HepG2 (cell line): ENCODE results near the gene ODAD4. TPM values are rescaled to one million over a fixed set of nuclear protein-coding genes. Genes with fewer than 3 reads are reported as not detected.
A peak's percentile ranks its signal among the peaks of the same experiment; 100 is the strongest.

Experiments
- AGO2 ChIP-seq: fragments of 200-400 bp; formaldehyde crosslinking; optimal IDR thresholded peaks from 2 replicates; pipeline ENCODE3; 2017; ENCODE audit warnings: mild to moderate bottlenecking, low read depth, low read length, moderate library complexity
- CAMTA2 ChIP-seq: sonication (generic); formaldehyde crosslinking; IDR thresholded peaks from 2 replicates; pipeline ENCODE4 v1.4.0; 2020; ENCODE audit warnings: mild to moderate bottlenecking, missing genetic modification reagents, borderline replicate concordance
- CBX1 ChIP-seq: IDR thresholded peaks from one replicate; pipeline ENCODE4 v1.6.1; 2016; ENCODE audit warnings: antibody characterized with exemption, low read depth
- CREM ChIP-seq, 2 experiments: sonication (generic) in 1 of 2; formaldehyde crosslinking in 1 of 2; IDR thresholded peaks; 2 replicates each; pipeline versions ENCODE4 v1.4.0 to v1.6.1; 2016 to 2020; ENCODE audit warnings: antibody characterized with exemption in 1 of 2, mild to moderate bottlenecking in 1 of 2, missing genetic modification reagents in 1 of 2
- JUND ChIP-seq: sonication (generic); formaldehyde crosslinking; IDR thresholded peaks from 2 replicates; pipeline ENCODE4 v1.8.0; 2022; ENCODE audit warnings: mild to moderate bottlenecking, missing genetic modification reagents
- NFKBIZ ChIP-seq: IDR thresholded peaks from 2 replicates; pipeline ENCODE4 v1.6.1; 2018; ENCODE audit warnings: missing genetic modification reagents, missing compliant biosample characterization
- RAD21 ChIP-seq: fragments of 450-650 bp; formaldehyde crosslinking; IDR thresholded peaks from 2 replicates; pipeline ENCODE4 v1.5.0; 2020; ENCODE audit warnings: mild to moderate bottlenecking
- RBAK ChIP-seq: sonication (generic); formaldehyde crosslinking; IDR thresholded peaks from 2 replicates; pipeline ENCODE4 v1.5.1; 2020; ENCODE audit warnings: mild to moderate bottlenecking, missing genetic modification reagents
- RCOR2 ChIP-seq: IDR thresholded peaks from 2 replicates; pipeline ENCODE4 v1.6.1; 2016; ENCODE audit warnings: missing biosample characterization, missing genetic modification reagents
- SMYD3 ChIP-seq: sonication (generic); formaldehyde crosslinking; IDR thresholded peaks from 2 replicates; pipeline ENCODE4 v1.8.1; 2023; ENCODE audit warnings: mild to moderate bottlenecking, missing genetic modification reagents
- ZNF431 ChIP-seq: sonication (generic); formaldehyde crosslinking; IDR thresholded peaks from 2 replicates; pipeline ENCODE4 v1.9.0; 2022; ENCODE audit warnings: missing genetic modification reagents, low read depth, mild to moderate bottlenecking, borderline replicate concordance
- ZNF446 ChIP-seq: sonication (generic); formaldehyde crosslinking; IDR thresholded peaks from 2 replicates; pipeline ENCODE4 v1.5.0; 2020; ENCODE audit warnings: mild to moderate bottlenecking, missing genetic modification reagents
- ZNF572 ChIP-seq: sonication (generic); formaldehyde crosslinking; IDR thresholded peaks from 2 replicates; pipeline ENCODE4 v1.5.1; 2020; ENCODE audit warnings: mild to moderate bottlenecking, missing genetic modification reagents
- ZNF713 ChIP-seq: sonication (generic); formaldehyde crosslinking; IDR thresholded peaks from 2 replicates; pipeline ENCODE4 v1.4.0; 2020; ENCODE audit warnings: mild to moderate bottlenecking, missing genetic modification reagents
- ZNF746 ChIP-seq: sonication (generic); formaldehyde crosslinking; IDR thresholded peaks from 2 replicates; pipeline ENCODE4 v1.8.0; 2022; ENCODE audit warnings: mild to moderate bottlenecking, missing genetic modification reagents
- ZNF768 ChIP-seq: sonication (generic); formaldehyde crosslinking; IDR thresholded peaks from 2 replicates; pipeline ENCODE4 v1.4.0; 2020; ENCODE audit warnings: missing genetic modification reagents
- polyA plus RNA-seq, 8 experiments: library from polyadenylated mRNA; depleted of rRNA in 3 of 8; stranded (reverse) in 7 of 8; unstranded in 1 of 8; fragments of >200 nt; fragmentation: Illumina TruSeq in 4 of 8; extraction: Trizol in 4 of 8; gene quantifications; 2 replicates each; pipeline versions ENCODE4 v1.2.1 to v1.2.3, GENCODE V29; 2011 to 2016; ENCODE audit warnings: low read depth in 4 of 8, missing spikeins in 1 of 8, mixed read lengths in 1 of 8; ENCODE audit not compliant: insufficient read depth in 1 of 8
- total RNA-seq, 5 experiments: library from RNA; depleted of rRNA; stranded (reverse); fragments of >200 nt; fragmentation: Illumina TruSeq; extraction: Trizol; gene quantifications; 2 replicates each; pipeline ENCODE4 v1.2.3, GENCODE V29; 2016; ENCODE audit warnings: low read depth in 1 of 5
- TF ChIP-seq, protein P1 (sequence below): sonication (generic); formaldehyde crosslinking; conservative IDR thresholded peaks from 2 replicates; pipeline ENCODE4 v1.8.1; 2023; ENCODE audit warnings: missing genetic modification reagents
- TF ChIP-seq, protein P2 (sequence below): sonication (generic); formaldehyde crosslinking; IDR thresholded peaks from 2 replicates; pipeline ENCODE4 v1.5.1; 2020; ENCODE audit warnings: missing genetic modification reagents, mild to moderate bottlenecking, borderline replicate concordance
- TF ChIP-seq, protein P3 (sequence below): IDR thresholded peaks from 2 replicates; pipeline ENCODE4 v1.6.1; 2016; ENCODE audit warnings: control low read depth
- TF ChIP-seq, protein P4 (sequence below): sonication (generic); formaldehyde crosslinking; IDR thresholded peaks from 2 replicates; pipeline ENCODE4 v1.8.0; 2022; ENCODE audit warnings: mild to moderate bottlenecking, missing genetic modification reagents
- TF ChIP-seq, protein P5 (sequence below): sonication (generic); formaldehyde crosslinking; IDR thresholded peaks from 2 replicates; pipeline ENCODE4 v1.4.0; 2020; ENCODE audit warnings: mild to moderate bottlenecking, missing genetic modification reagents

Gene ODAD4
- total and polyA plus RNA-seq, 2 of the 13 experiments (the other 11 are each of a cell fraction or from before 2014, with no cell fraction given), result 0.48 to 0.53 TPM

DNA sequence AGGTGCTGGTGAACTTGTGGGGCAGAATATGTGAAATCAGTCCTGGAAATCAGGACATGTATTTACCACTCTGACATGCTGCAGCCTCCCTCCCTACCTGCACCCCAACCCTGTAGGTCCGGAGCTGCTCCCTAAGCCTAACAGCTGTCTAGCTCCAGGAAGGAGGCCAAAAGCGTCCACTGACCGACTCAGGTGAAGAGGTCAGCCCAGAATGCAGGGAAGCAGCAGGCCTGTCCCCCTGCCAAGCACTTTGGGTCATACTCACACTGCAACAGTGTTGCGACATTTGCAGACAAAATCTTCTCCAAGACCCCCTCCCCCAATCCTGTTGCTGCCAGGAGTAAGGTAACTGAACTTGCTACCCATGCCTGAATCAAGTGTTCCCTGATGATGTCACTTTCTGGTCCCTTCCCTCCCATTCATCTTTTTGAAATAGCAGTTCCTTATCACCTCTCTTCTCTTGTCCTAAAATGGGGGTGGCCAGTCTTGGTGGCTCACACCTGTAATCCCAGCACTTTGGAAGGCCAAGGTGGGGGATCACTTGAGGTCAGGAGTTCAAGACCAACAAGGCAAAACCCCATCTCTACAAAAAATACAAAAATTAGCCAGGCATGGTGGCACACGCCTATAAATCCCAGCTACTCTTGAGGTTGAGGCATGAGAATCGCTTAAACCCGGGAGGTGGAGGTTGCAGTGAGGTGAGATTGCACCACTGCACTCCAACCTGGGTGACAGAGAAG is 10.4 kb upstream of the ODAD4 start (continued):
- no peak for TF ChIP-seq SMYD3 (CRISPR knock-in tag)
- TF ChIP-seq ZNF746 (CRISPR knock-in tag), result 0 out of 2 replicates have a peak, but pooled peaks have one; percentile 10
- no peak for TF ChIP-seq ZNF768 (CRISPR knock-in tag)
- TF ChIP-seq RBAK (CRISPR knock-in tag), result 0 out of 2 replicates have a peak, but pooled peaks have one; percentile 27
- TF ChIP-seq NFKBIZ (CRISPR knock-in tag), result no peak
- TF ChIP-seq, protein P1, sequence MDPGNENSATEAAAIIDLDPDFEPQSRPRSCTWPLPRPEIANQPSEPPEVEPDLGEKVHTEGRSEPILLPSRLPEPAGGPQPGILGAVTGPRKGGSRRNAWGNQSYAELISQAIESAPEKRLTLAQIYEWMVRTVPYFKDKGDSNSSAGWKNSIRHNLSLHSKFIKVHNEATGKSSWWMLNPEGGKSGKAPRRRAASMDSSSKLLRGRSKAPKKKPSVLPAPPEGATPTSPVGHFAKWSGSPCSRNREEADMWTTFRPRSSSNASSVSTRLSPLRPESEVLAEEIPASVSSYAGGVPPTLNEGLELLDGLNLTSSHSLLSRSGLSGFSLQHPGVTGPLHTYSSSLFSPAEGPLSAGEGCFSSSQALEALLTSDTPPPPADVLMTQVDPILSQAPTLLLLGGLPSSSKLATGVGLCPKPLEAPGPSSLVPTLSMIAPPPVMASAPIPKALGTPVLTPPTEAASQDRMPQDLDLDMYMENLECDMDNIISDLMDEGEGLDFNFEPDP (CRISPR knock-in tag), result 0 out of 2 replicates have a peak, but pooled peaks have one; percentile 70
- 0 out of 2 replicates have a peak, but pooled peaks have one; percentile 17 for TF ChIP-seq ZNF572 (CRISPR knock-in tag)
- TF ChIP-seq ZNF431 (CRISPR knock-in tag), result 0 out of 2 replicates have a peak, but pooled peaks have one; percentile 61
- TF ChIP-seq, protein P2, sequence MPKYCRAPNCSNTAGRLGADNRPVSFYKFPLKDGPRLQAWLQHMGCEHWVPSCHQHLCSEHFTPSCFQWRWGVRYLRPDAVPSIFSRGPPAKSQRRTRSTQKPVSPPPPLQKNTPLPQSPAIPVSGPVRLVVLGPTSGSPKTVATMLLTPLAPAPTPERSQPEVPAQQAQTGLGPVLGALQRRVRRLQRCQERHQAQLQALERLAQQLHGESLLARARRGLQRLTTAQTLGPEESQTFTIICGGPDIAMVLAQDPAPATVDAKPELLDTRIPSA, result no peak
- peak; percentile 40 for TF ChIP-seq ZNF446 (CRISPR knock-in tag)
- TF ChIP-seq, protein P3, sequence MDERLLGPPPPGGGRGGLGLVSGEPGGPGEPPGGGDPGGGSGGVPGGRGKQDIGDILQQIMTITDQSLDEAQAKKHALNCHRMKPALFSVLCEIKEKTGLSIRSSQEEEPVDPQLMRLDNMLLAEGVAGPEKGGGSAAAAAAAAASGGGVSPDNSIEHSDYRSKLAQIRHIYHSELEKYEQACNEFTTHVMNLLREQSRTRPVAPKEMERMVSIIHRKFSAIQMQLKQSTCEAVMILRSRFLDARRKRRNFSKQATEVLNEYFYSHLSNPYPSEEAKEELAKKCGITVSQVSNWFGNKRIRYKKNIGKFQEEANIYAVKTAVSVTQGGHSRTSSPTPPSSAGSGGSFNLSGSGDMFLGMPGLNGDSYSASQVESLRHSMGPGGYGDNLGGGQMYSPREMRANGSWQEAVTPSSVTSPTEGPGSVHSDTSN (CRISPR knock-in tag), result no peak
- TF ChIP-seq CBX1, result no peak
- no peak for TF ChIP-seq AGO2
- TF ChIP-seq, protein P4, sequence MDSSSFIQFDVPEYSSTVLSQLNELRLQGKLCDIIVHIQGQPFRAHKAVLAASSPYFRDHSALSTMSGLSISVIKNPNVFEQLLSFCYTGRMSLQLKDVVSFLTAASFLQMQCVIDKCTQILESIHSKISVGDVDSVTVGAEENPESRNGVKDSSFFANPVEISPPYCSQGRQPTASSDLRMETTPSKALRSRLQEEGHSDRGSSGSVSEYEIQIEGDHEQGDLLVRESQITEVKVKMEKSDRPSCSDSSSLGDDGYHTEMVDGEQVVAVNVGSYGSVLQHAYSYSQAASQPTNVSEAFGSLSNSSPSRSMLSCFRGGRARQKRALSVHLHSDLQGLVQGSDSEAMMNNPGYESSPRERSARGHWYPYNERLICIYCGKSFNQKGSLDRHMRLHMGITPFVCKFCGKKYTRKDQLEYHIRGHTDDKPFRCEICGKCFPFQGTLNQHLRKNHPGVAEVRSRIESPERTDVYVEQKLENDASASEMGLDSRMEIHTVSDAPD (CRISPR knock-in tag), result no peak
- no peak for TF ChIP-seq CREM (IDR thresholded peaks at IDR 0.05)
- TF ChIP-seq CREM (CRISPR knock-in tag; IDR thresholded peaks at IDR 0.05), result no peak
- 0 out of 2 replicates have a peak, but pooled peaks have one; percentile 6 for TF ChIP-seq CAMTA2 (CRISPR knock-in tag)
- TF ChIP-seq, protein P5, sequence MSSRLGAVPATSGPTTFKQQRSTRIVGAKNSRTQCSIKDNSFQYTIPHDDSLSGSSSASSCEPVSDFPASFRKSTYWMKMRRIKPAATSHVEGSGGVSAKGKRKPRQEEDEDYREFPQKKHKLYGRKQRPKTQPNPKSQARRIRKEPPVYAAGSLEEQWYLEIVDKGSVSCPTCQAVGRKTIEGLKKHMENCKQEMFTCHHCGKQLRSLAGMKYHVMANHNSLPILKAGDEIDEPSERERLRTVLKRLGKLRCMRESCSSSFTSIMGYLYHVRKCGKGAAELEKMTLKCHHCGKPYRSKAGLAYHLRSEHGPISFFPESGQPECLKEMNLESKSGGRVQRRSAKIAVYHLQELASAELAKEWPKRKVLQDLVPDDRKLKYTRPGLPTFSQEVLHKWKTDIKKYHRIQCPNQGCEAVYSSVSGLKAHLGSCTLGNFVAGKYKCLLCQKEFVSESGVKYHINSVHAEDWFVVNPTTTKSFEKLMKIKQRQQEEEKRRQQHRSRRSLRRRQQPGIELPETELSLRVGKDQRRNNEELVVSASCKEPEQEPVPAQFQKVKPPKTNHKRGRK (CRISPR knock-in tag), result peak; percentile 28; the same call in 1 of the 2 replicates
- TF ChIP-seq RAD21 (CRISPR knock-in tag), result no peak
- no peak for TF ChIP-seq RCOR2 (CRISPR knock-in tag)
- no peak for TF ChIP-seq ZNF713 (CRISPR knock-in tag)
- TF ChIP-seq JUND (CRISPR knock-in tag), result no peak
